ENCODE data around the gene AS3MT.

AS3MT gene

GRCh38 chr10:102935939-102936605, 66.8 kb downstream of the AS3MT start:
- Histone ChIP-seq H3K4me3 (ENCODE audit: low read depth, low read length) (no peak overlapping the region), H3K27me3 (ENCODE audit: insufficient read depth, low read depth, severe bottlenecking) (no peaks in the 10 kb centered on the region), H3K9me3 (ENCODE audit: severe bottlenecking) (no peaks in the 10 kb centered on the region), H3K27ac (no peak overlapping the region), H3K36me3 (no peaks in the 10 kb centered on the region)
- no peak for TF ChIP-seq CTCF (IDR thresholded peaks at IDR 0.05; ENCODE audit: low read depth, low read length)
- no peak for DNase-seq

GRCh38 chr10:102941401-102941800, 72.1 kb downstream of the AS3MT start:
- Histone ChIP-seq H3K4me3 (ENCODE audit: low read depth, low read length) (no peak overlapping the region), H3K27ac (no peak overlapping the region), H3K36me3 (no peaks in the 10 kb centered on the region), H3K27me3 (ENCODE audit: insufficient read depth, low read depth, severe bottlenecking) (no peaks in the 10 kb centered on the region), H3K9me3 (ENCODE audit: severe bottlenecking) (no peaks in the 10 kb centered on the region)
- no peak for DNase-seq
- no peak for TF ChIP-seq CTCF (IDR thresholded peaks at IDR 0.05; ENCODE audit: low read depth, low read length)

GRCh38 chr10:102945449-102945848, 76.2 kb downstream of the AS3MT start:
- no peak overlapping the region for H3K27ac ChIP-seq
- no peak overlapping the region for H3K4me3 ChIP-seq (ENCODE audit: low read depth, low read length)
- no peak for DNase-seq
- no peaks in the 10 kb centered on the region for H3K36me3 ChIP-seq
- H3K27me3 ChIP-seq (ENCODE audit: insufficient read depth, low read depth, severe bottlenecking), result no peaks in the 10 kb centered on the region
- no peaks in the 10 kb centered on the region for H3K9me3 ChIP-seq (ENCODE audit: severe bottlenecking)
- no peak for TF ChIP-seq CTCF (IDR thresholded peaks at IDR 0.05; ENCODE audit: low read depth, low read length)

GRCh38 chr10:102945962-102946361, 76.7 kb downstream of the AS3MT start:
- Histone ChIP-seq H3K27ac (no peak overlapping the region), H3K4me3 (ENCODE audit: low read depth, low read length) (no peak overlapping the region), H3K9me3 (ENCODE audit: severe bottlenecking) (no peaks in the 10 kb centered on the region), H3K27me3 (ENCODE audit: insufficient read depth, low read depth, severe bottlenecking) (no peaks in the 10 kb centered on the region), H3K36me3 (no peaks in the 10 kb centered on the region)
- DNase-seq, result no peak
- no peak for TF ChIP-seq CTCF (IDR thresholded peaks at IDR 0.05; ENCODE audit: low read depth, low read length)

- Histone ChIP-seq H3K27ac (no peak overlapping the region), H3K27me3 (ENCODE audit: insufficient read depth, low read depth, severe bottlenecking) (no peaks in the 10 kb centered on the region), H3K4me3 (ENCODE audit: low read depth, low read length) (no peak overlapping the region), H3K36me3 (no peaks in the 10 kb centered on the region), H3K9me3 (ENCODE audit: severe bottlenecking) (no peaks in the 10 kb centered on the region)
- no peak for DNase-seq
- TF ChIP-seq CTCF (IDR thresholded peaks at IDR 0.05; ENCODE audit: low read depth, low read length), result no peak
These were observed 77.7 kb downstream of the AS3MT start for GRCh38 chr10:102946992-102947391.

GRCh38 chr10:102948176-102948575, 78.9 kb downstream of the AS3MT start:
- Histone ChIP-seq H3K9me3 (ENCODE audit: severe bottlenecking) (no peaks in the 10 kb centered on the region), H3K36me3 (no peaks in the 10 kb centered on the region), H3K27me3 (ENCODE audit: insufficient read depth, low read depth, severe bottlenecking) (no peaks in the 10 kb centered on the region), H3K27ac (no peak overlapping the region), H3K4me3 (ENCODE audit: low read depth, low read length) (no peak overlapping the region)
- TF ChIP-seq CTCF (IDR thresholded peaks at IDR 0.05; ENCODE audit: low read depth, low read length), result no peak
- no peak for DNase-seq
